Endothelial cell of umbilical vein (primary cell): ENCODE data around the gene WASF2. TPM values are rescaled to one million over a fixed set of nuclear protein-coding genes. Genes with fewer than 3 reads are reported as not detected.

ENCODE experiments used
- BruUV-seq: library from RNA; stranded (reverse); fragments of 400-500 nt; replicated peaks from 2 replicates; lab custom pipeline; 2021; lab: Mats Ljungman, UMichigan
- CTCF ChIA-PET: fragments of 300-600, 350-600 bp; sonication (Branson Sonifier 250); formaldehyde crosslinking; loops from one replicate; lab custom pipeline; 2021; ENCODE audit warnings: antibody characterized with exemption, inconsistent platforms; lab: Charles Lee
- POLR2A ChIA-PET: fragments of 300-600, 350-600 bp; sonication (Branson Sonifier 250); formaldehyde crosslinking; loops from one replicate; lab custom pipeline; 2021; ENCODE audit warnings: antibody characterized with exemption, inconsistent platforms; lab: Charles Lee
- DNase-seq: peaks from one replicate; pipeline ENCODE4 v3.0.0-alpha.2; 2011; ENCODE audit warnings: low read depth, low spot score
- FAIRE-seq: peaks from 2 replicates; lab custom pipeline; 2011; peaks lifted over from hg19 to GRCh38; lab: Jason Lieb, UNC
- H2AFZ ChIP-seq: 2 replicates; pipeline ENCODE4 v1.6.0; 2012; ENCODE audit warnings: low read depth, low read length, control low read depth, inconsistent platforms
- H3K27ac ChIP-seq: 2 replicates; pipeline ENCODE4 v1.5.1; 2011; ENCODE audit warnings: low read depth, mild to moderate bottlenecking, control low read depth, low read length, moderate library complexity; ENCODE audit not compliant: insufficient read depth
- H3K27me3 ChIP-seq, 2 experiments: 2 replicates each; pipeline versions ENCODE4 v1.6.0 to v1.6.1; 2011; ENCODE audit warnings: low read length in 2 of 2, mixed read lengths in 1 of 2; ENCODE audit not compliant: control insufficient read depth in 2 of 2, insufficient read depth in 2 of 2
- H3K36me3 ChIP-seq, 2 experiments: 2 replicates in 1 of 2; 3 replicates in 1 of 2; pipeline ENCODE4 v1.5.1; 2011; ENCODE audit warnings: low read length in 2 of 2, mild to moderate bottlenecking in 1 of 2, moderate library complexity in 1 of 2; ENCODE audit not compliant: control insufficient read depth in 2 of 2, insufficient read depth in 2 of 2; ENCODE audit errors: extremely low read depth in 1 of 2
- H3K4me1 ChIP-seq: 3 replicates; pipeline ENCODE4 v1.5.1; 2011; ENCODE audit warnings: mild to moderate bottlenecking, low read length; ENCODE audit not compliant: control insufficient read depth, insufficient read depth; ENCODE audit errors: extremely low read depth
- H3K4me2 ChIP-seq: 2 replicates; pipeline ENCODE4 v1.6.1; 2011; ENCODE audit warnings: low read length, control low read depth, mixed read lengths; ENCODE audit not compliant: insufficient read depth
- H3K4me3 ChIP-seq, 3 experiments: fragments of 200-600 bp in 1 of 3; sonication (generic), shearing (Covaris generic) in 1 of 3; replicated peaks in 1 of 3; 2 replicates each; pipeline ENCODE4 v1.5.1; 2011 to 2016; ENCODE audit warnings: control low read depth in 3 of 3, low read length in 3 of 3, mild to moderate bottlenecking in 2 of 3, inconsistent platforms in 1 of 3, low read depth in 1 of 3, moderate library complexity in 1 of 3; ENCODE audit not compliant: insufficient read depth in 1 of 3
- H3K79me2 ChIP-seq: 2 replicates; pipeline ENCODE4 v1.6.0; 2012; ENCODE audit warnings: low read length, inconsistent platforms; ENCODE audit not compliant: control insufficient read depth, insufficient read depth
- H3K9ac ChIP-seq: replicated peaks from 2 replicates; pipeline ENCODE3; 2011; ENCODE audit warnings: low read length, control low read depth; ENCODE audit not compliant: insufficient read depth; ENCODE audit errors: extremely low read depth
- H3K9me1 ChIP-seq: replicated peaks from 3 replicates; pipeline ENCODE4 v1.6.0; 2011; ENCODE audit warnings: mild to moderate bottlenecking, low read length; ENCODE audit not compliant: control insufficient read depth, insufficient read depth; ENCODE audit errors: extremely low read depth
- H3K9me3 ChIP-seq: replicated peaks from 2 replicates; pipeline ENCODE4 v1.5.1; 2012; ENCODE audit warnings: low read length, inconsistent platforms; ENCODE audit not compliant: control insufficient read depth, insufficient read depth
- H4K20me1 ChIP-seq: replicated peaks from 2 replicates; pipeline ENCODE3; 2011; ENCODE audit warnings: mild to moderate bottlenecking, low read length; ENCODE audit not compliant: control insufficient read depth, insufficient read depth; ENCODE audit errors: extremely low read depth
- CTCF ChIP-seq, 2 donors: IDR thresholded peaks; 1 replicate in 1 of 2; 2 replicates in 1 of 2; pipeline ENCODE4 v1.5.1; 2011; ENCODE audit warnings: low read length in 2 of 2, mild to moderate bottlenecking in 2 of 2, moderate library complexity in 2 of 2, control low read depth in 1 of 2, inconsistent platforms in 1 of 2, low read depth in 1 of 2; ENCODE audit not compliant: insufficient read depth in 1 of 2; ENCODE audit errors: extremely low read depth in 1 of 2
- EZH2 ChIP-seq: IDR thresholded peaks from 2 replicates; pipeline ENCODE4 v1.6.1; 2012; ENCODE audit warnings: borderline replicate concordance, low read depth, mild to moderate bottlenecking, moderate library complexity, low read length, inconsistent platforms; ENCODE audit not compliant: severe bottlenecking
- JUN ChIP-seq: IDR thresholded peaks from 2 replicates; pipeline ENCODE4 v1.6.1; 2011; ENCODE audit warnings: borderline replicate concordance, low read depth; ENCODE audit not compliant: insufficient read length, insufficient read depth
- MAX ChIP-seq: IDR thresholded peaks from 2 replicates; pipeline ENCODE4 v1.6.1; 2011; ENCODE audit not compliant: insufficient read depth, insufficient read length
- MYC ChIP-seq: IDR thresholded peaks from one replicate; pipeline ENCODE4 v1.6.1; 2011; ENCODE audit warnings: mild to moderate bottlenecking, low read depth, low read length
- dilution Hi-C: fragments of 300-500 bp; cut with MboI; formaldehyde crosslinking; loops from one replicate; pipeline ENCODE4 v1.15.0; 2019; ENCODE audit warnings: low sequenced_read_pairs; ENCODE audit not compliant: extremely low pct_ligation_motif_present
- intact Hi-C: fragments of 100-400 bp; cut with micrococcal nuclease; formaldehyde crosslinking; loops from one replicate; pipeline ENCODE4 v1.10.0; 2022
- polyA plus RNA-seq, 4 experiments: library from polyadenylated mRNA; depleted of rRNA in 3 of 4; stranded (reverse) in 3 of 4; unstranded in 1 of 4; fragments of >200 nt; gene quantifications; 2 replicates each; pipeline versions ENCODE4 v1.2.1 to v1.2.3, GENCODE V29; 2011 to 2012; ENCODE audit warnings: missing spikeins in 1 of 4
- total RNA-seq: library from RNA; stranded (reverse); gene quantifications from 2 replicates; pipeline ENCODE4 v1.2.3, GENCODE V29; 2021

WASF2 gene
- total and polyA plus RNA-seq, 2 donors (not counting 3 experiments of a cell fraction or from before 2014, with no cell fraction given): 76.9 to 172 TPM

GRCh38 chr1:27527223-27527889 is 37.4 kb upstream of the WASF2 start:
- intact Hi-C loops: loop anchor here (5.0 kb wide), 1 partner anchor 110 kb away; no protein-coding TSS in a partner anchor
- H3K79me2 ChIP-seq: no peaks in the 10 kb centered on the region
- H2AFZ ChIP-seq: no peak overlapping the region
- no peak overlapping the region for H3K9ac ChIP-seq
- ChIA-PET POLR2A (no interaction called here), CTCF (interaction anchor here (1.0 to 1.9 kb wide), 3 partner anchors 11 to 111 kb away, joined by 3 to 6 read pairs (median 4); no protein-coding TSS in a partner anchor)
- no peak for TF ChIP-seq MAX
- peaks cover 12% of the 10 kb centered on the region for H3K4me1 ChIP-seq
- peaks cover 3 to 5% of the 10 kb centered on the region in 2 experiments for H3K27me3 ChIP-seq
- no peaks in the 10 kb centered on the region for H3K36me3 ChIP-seq
- no TSS peak for BruUV-seq
- dilution Hi-C loops: no loop called here
- no peak overlapping the region for H3K4me3 ChIP-seq
- no peak for FAIRE-seq
- H3K27ac ChIP-seq: no peak overlapping the region
- H4K20me1 ChIP-seq: no peaks in the 10 kb centered on the region
- no peak overlapping the region for H3K4me2 ChIP-seq
- DNase-seq: no peak
- H3K9me3 ChIP-seq: no peaks in the 10 kb centered on the region
- H3K9me1 ChIP-seq: no peaks in the 10 kb centered on the region

GRCh38 chr1:27526569-27527222 is 36.7 kb upstream of the WASF2 start:
- intact Hi-C loops (loop anchor here (5.0 kb wide), 1 partner anchor 109 kb away; no protein-coding TSS in a partner anchor), dilution Hi-C loops (no loop called here)
- Histone ChIP-seq H3K4me3 (no peak overlapping the region), H3K4me2 (no peak overlapping the region), H3K79me2 (no peaks in the 10 kb centered on the region), H3K9me3 (no peaks in the 10 kb centered on the region), H3K27ac (no peak overlapping the region), H3K27me3 (peaks cover 3 to 5% of the 10 kb centered on the region in 2 experiments), H3K36me3 (no peaks in the 10 kb centered on the region), H4K20me1 (no peaks in the 10 kb centered on the region), H3K4me1 (peaks cover 14% of the 10 kb centered on the region), H2AFZ (no peak overlapping the region), H3K9me1 (no peaks in the 10 kb centered on the region), H3K9ac (no peak overlapping the region)
- BruUV-seq: no TSS peak
- no peak for DNase-seq
- TF ChIP-seq CTCF (IDR thresholded peaks at IDR 0.05; ENCODE audit: extremely low read depth in 1 of 2, insufficient read depth in 1 of 2, low read depth in 1 of 2, low read length in 2 of 2) (no peak), EZH2 (no peak), MYC (no peak), JUN (no peak)
- ChIA-PET POLR2A (no interaction called here), CTCF (interaction anchor here (1.1 to 1.9 kb wide), 3 partner anchors 10 to 110 kb away, joined by 3 to 6 read pairs (median 4); no protein-coding TSS in a partner anchor)
- FAIRE-seq: no peak
